ENCODE data around the gene TBC1D2B.

GRCh38 chr15:78102741-78103140 is 25.2 kb upstream of the TBC1D2B start:
- TF ChIP-seq CTCF (conservative IDR thresholded peaks at IDR 0.05) (no peak), ZFX (IDR thresholded peaks at IDR 0.05) (no peak)
